ENCODE data around the gene ATP12A.

The ATP12A gene

DNA sequence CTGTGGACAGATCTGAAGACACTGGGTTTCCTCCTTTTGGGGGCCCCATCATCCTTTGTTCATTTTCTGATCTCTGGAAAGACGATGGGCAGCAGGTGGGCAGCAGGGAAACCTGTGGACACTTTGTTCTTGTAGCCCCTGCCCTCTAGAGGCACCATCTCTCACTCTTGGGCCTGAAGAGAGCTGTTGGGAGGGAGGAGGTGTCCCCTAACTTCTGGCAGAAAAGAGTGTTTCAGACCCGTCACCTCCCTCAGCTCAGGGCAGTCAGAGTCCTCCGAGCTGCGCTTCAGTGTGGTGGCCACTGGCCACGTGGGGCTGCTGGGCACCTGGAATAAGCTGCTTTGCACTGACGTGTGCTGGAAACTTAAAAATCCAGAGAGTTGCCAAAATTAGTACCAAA is 56.8 kb downstream of the ATP12A start:
- no peak overlapping the region for H3K4me3 ChIP-seq (replicated peaks; ENCODE audit: low read depth, low read length)
- TF ChIP-seq, protein P1, sequence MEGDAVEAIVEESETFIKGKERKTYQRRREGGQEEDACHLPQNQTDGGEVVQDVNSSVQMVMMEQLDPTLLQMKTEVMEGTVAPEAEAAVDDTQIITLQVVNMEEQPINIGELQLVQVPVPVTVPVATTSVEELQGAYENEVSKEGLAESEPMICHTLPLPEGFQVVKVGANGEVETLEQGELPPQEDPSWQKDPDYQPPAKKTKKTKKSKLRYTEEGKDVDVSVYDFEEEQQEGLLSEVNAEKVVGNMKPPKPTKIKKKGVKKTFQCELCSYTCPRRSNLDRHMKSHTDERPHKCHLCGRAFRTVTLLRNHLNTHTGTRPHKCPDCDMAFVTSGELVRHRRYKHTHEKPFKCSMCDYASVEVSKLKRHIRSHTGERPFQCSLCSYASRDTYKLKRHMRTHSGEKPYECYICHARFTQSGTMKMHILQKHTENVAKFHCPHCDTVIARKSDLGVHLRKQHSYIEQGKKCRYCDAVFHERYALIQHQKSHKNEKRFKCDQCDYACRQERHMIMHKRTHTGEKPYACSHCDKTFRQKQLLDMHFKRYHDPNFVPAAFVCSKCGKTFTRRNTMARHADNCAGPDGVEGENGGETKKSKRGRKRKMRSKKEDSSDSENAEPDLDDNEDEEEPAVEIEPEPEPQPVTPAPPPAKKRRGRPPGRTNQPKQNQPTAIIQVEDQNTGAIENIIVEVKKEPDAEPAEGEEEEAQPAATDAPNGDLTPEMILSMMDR (IDR thresholded peaks at IDR 0.05; ENCODE audit: low read depth, low read length, missing control alignments), result no peak
- no peak for DNase-seq (ENCODE audit: extremely low read depth, low read depth)

- TF ChIP-seq, protein P1 (IDR thresholded peaks at IDR 0.05; ENCODE audit: low read depth, low read length, missing control alignments), result no peak
- DNase-seq (ENCODE audit: extremely low read depth, low read depth), result no peak
- H3K4me3 ChIP-seq (replicated peaks; ENCODE audit: low read depth, low read length), result no peak overlapping the region
Measured at GRCh38 chr13:24738366-24738847, 58.2 kb downstream of the ATP12A start.

GRCh38 chr13:24740014-24740890 is 60.0 kb downstream of the ATP12A start:
- TF ChIP-seq, protein P1 (IDR thresholded peaks at IDR 0.05; ENCODE audit: low read depth, low read length, missing control alignments), result no peak
- no peak overlapping the region for H3K4me3 ChIP-seq (replicated peaks; ENCODE audit: low read depth, low read length)
- no peak for DNase-seq (ENCODE audit: extremely low read depth, low read depth)

GRCh38 chr13:24741016-24741662 is 60.9 kb downstream of the ATP12A start:
- H3K4me3 ChIP-seq (replicated peaks; ENCODE audit: low read depth, low read length), result no peak overlapping the region
- DNase-seq (ENCODE audit: extremely low read depth, low read depth), result no peak
- TF ChIP-seq, protein P1 (IDR thresholded peaks at IDR 0.05; ENCODE audit: low read depth, low read length, missing control alignments), result peak; percentile 45

- DNase-seq (ENCODE audit: extremely low read depth, low read depth), result no peak
- H3K4me3 ChIP-seq (replicated peaks; ENCODE audit: low read depth, low read length), result no peak overlapping the region
- TF ChIP-seq, protein P1 (IDR thresholded peaks at IDR 0.05; ENCODE audit: low read depth, low read length, missing control alignments), result no peak
Measured at GRCh38 chr13:24741791-24742190, 61.6 kb downstream of the ATP12A start.

DNA sequence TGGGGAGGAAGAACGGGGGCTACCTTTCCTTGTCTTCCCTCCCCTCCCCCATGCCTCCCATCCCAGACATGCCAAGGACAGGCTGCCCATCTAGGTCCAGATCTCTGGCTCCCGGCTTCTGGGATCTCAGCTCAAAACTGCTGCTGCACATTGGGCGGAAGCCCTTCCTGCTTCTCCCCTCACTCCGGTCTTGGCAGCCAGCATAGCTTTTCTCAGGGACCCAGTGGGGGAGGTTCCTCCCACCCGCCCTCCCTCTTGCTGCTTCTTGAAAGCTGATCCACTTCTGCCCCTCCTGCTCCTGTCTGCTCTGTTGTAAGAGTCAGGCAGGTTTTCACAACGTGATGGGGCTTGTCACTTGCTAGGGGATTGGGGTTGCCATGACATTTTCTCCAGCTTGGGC is 62.1 kb downstream of the ATP12A start:
- TF ChIP-seq, protein P1 (IDR thresholded peaks at IDR 0.05; ENCODE audit: low read depth, low read length, missing control alignments), result no peak
- no peak for DNase-seq (ENCODE audit: extremely low read depth, low read depth)
- no peak overlapping the region for H3K4me3 ChIP-seq (replicated peaks; ENCODE audit: low read depth, low read length)
